HEK293 (cell line): ENCODE data around the gene ZNF284.

Source experiments
- GLIS2 ChIP-seq: fragments of 450-650 bp; formaldehyde crosslinking; IDR thresholded peaks from 2 replicates; pipeline ENCODE4 v1.5.1; 2016; ENCODE audit warnings: missing biosample characterization, missing genetic modification characterization
- HOXA7 ChIP-seq: sonication (generic); formaldehyde crosslinking; IDR thresholded peaks from 2 replicates; pipeline ENCODE4 v1.8.1; 2022; ENCODE audit warnings: missing genetic modification reagents, borderline replicate concordance
- HOXD13 ChIP-seq: sonication (generic); formaldehyde crosslinking; IDR thresholded peaks from 2 replicates; pipeline ENCODE4 v1.8.0; 2022; ENCODE audit warnings: missing genetic modification reagents, borderline replicate concordance
- KLF1 ChIP-seq: fragments of 450-650 bp; formaldehyde crosslinking; IDR thresholded peaks from 2 replicates; pipeline ENCODE4 v1.5.1; 2016; ENCODE audit warnings: missing biosample characterization, missing genetic modification characterization
- KLF16 ChIP-seq: fragments of 450-650 bp; formaldehyde crosslinking; IDR thresholded peaks from 2 replicates; pipeline ENCODE4 v1.5.1; 2017; ENCODE audit warnings: missing biosample characterization, missing genetic modification characterization
- KLF7 ChIP-seq: fragments of 450-650 bp; formaldehyde crosslinking; IDR thresholded peaks from 2 replicates; pipeline ENCODE4 v1.5.1; 2016; ENCODE audit warnings: missing biosample characterization, missing genetic modification characterization, borderline replicate concordance
- MEIS1 ChIP-seq: sonication (generic); formaldehyde crosslinking; IDR thresholded peaks from 2 replicates; pipeline ENCODE4 v1.8.1; 2022; ENCODE audit warnings: missing genetic modification reagents, mild to moderate bottlenecking, borderline replicate concordance
- MZF1 ChIP-seq: fragments of 450-650 bp; formaldehyde crosslinking; IDR thresholded peaks from 2 replicates; pipeline ENCODE4 v1.5.1; 2017; ENCODE audit warnings: missing biosample characterization, missing genetic modification characterization, borderline replicate concordance
- WT1 ChIP-seq: fragments of 450-650 bp; formaldehyde crosslinking; IDR thresholded peaks from 2 replicates; pipeline ENCODE4 v1.5.1; 2016; ENCODE audit warnings: missing biosample characterization, missing genetic modification characterization
- ZBTB1 ChIP-seq: fragments of 450-650 bp; formaldehyde crosslinking; IDR thresholded peaks from 2 replicates; pipeline ENCODE4 v1.5.1; 2016; ENCODE audit warnings: missing biosample characterization, missing genetic modification characterization
- ZBTB20 ChIP-seq: fragments of 450-650 bp; formaldehyde crosslinking; IDR thresholded peaks from 2 replicates; pipeline ENCODE4 v1.5.1; 2016; ENCODE audit warnings: missing biosample characterization, missing genetic modification characterization
- ZFHX2 ChIP-seq: fragments of 450-650 bp; formaldehyde crosslinking; conservative IDR thresholded peaks from 2 replicates; pipeline ENCODE4 v1.5.1; 2016; ENCODE audit warnings: missing biosample characterization, missing genetic modification characterization
- ZIC2 ChIP-seq: fragments of 450-650 bp; formaldehyde crosslinking; IDR thresholded peaks from 2 replicates; pipeline ENCODE4 v1.5.1; 2016; ENCODE audit warnings: missing biosample characterization, missing genetic modification characterization
- ZNF16 ChIP-seq: fragments of 450-650 bp; formaldehyde crosslinking; IDR thresholded peaks from 2 replicates; pipeline ENCODE4 v1.5.1; 2016; ENCODE audit warnings: low read depth, missing biosample characterization, missing genetic modification characterization
- ZNF221 ChIP-seq: fragments of 450-650 bp; formaldehyde crosslinking; IDR thresholded peaks from 2 replicates; pipeline ENCODE4 v1.5.1; 2017; ENCODE audit warnings: missing biosample characterization, missing genetic modification characterization, borderline replicate concordance
- ZNF311 ChIP-seq: fragments of 450-650 bp; formaldehyde crosslinking; IDR thresholded peaks from 2 replicates; pipeline ENCODE4 v1.5.1; 2017; ENCODE audit warnings: missing biosample characterization, missing genetic modification characterization, borderline replicate concordance
- ZNF350 ChIP-seq: fragments of 450-650 bp; formaldehyde crosslinking; IDR thresholded peaks from 2 replicates; pipeline ENCODE4 v1.5.0; 2017; ENCODE audit warnings: missing biosample characterization, mild to moderate bottlenecking, missing genetic modification characterization
- ZNF560 ChIP-seq: fragments of 450-650 bp; formaldehyde crosslinking; IDR thresholded peaks from 2 replicates; pipeline ENCODE4 v1.5.1; 2017; ENCODE audit warnings: missing biosample characterization, missing genetic modification characterization, borderline replicate concordance
- ZNF571 ChIP-seq: fragments of 450-650 bp; formaldehyde crosslinking; IDR thresholded peaks from 2 replicates; pipeline ENCODE4 v1.5.0; 2017; ENCODE audit warnings: missing biosample characterization, missing genetic modification characterization
- ZNF596 ChIP-seq: fragments of 450-650 bp; IDR thresholded peaks from 2 replicates; pipeline ENCODE4 v1.5.0; 2018; ENCODE audit warnings: missing biosample characterization, mild to moderate bottlenecking, missing genetic modification characterization, moderate library complexity
- ZNF76 ChIP-seq: fragments of 450-650 bp; formaldehyde crosslinking; IDR thresholded peaks from 2 replicates; pipeline ENCODE4; 2016; ENCODE audit warnings: low read depth, missing biosample characterization, missing genetic modification characterization, borderline replicate concordance
- ZNF785 ChIP-seq: fragments of 450-650 bp; formaldehyde crosslinking; IDR thresholded peaks from 2 replicates; pipeline ENCODE4 v1.5.1; 2016; ENCODE audit warnings: missing biosample characterization, missing genetic modification characterization
- ZNF792 ChIP-seq: fragments of 450-650 bp; formaldehyde crosslinking; IDR thresholded peaks from 2 replicates; pipeline ENCODE4 v1.5.1; 2016; ENCODE audit warnings: missing biosample characterization, missing genetic modification characterization
- ZNF837 ChIP-seq: fragments of 450-650 bp; formaldehyde crosslinking; IDR thresholded peaks from 2 replicates; pipeline ENCODE4 v1.5.1; 2016; ENCODE audit warnings: missing biosample characterization, missing genetic modification characterization
- TF ChIP-seq, protein P1 (sequence below): fragments of 450-650 bp; formaldehyde crosslinking; IDR thresholded peaks from 2 replicates; pipeline ENCODE4 v1.5.1; 2017; ENCODE audit warnings: missing biosample characterization, mild to moderate bottlenecking, missing genetic modification characterization, moderate library complexity
- TF ChIP-seq, protein P2 (sequence below): fragments of 450-650 bp; formaldehyde crosslinking; conservative IDR thresholded peaks from 2 replicates; pipeline ENCODE4 v1.5.1; 2016; ENCODE audit warnings: low read depth, missing biosample characterization, missing genetic modification characterization
- TF ChIP-seq, protein P3 (sequence below): fragments of 450-650 bp; IDR thresholded peaks from 2 replicates; pipeline ENCODE4 v1.5.1; 2018; ENCODE audit warnings: missing biosample characterization, missing genetic modification characterization
- TF ChIP-seq, protein P4 (sequence below): IDR thresholded peaks from 2 replicates; pipeline ENCODE4 v1.6.1; 2011; ENCODE audit warnings: mild to moderate bottlenecking, low read depth, low read length, borderline replicate concordance
- TF ChIP-seq, protein P5 (sequence below): fragments of 450-650 bp; formaldehyde crosslinking; IDR thresholded peaks from 2 replicates; pipeline ENCODE4 v1.5.1; 2016; ENCODE audit warnings: missing biosample characterization, missing genetic modification characterization

ZNF284 gene

DNA sequence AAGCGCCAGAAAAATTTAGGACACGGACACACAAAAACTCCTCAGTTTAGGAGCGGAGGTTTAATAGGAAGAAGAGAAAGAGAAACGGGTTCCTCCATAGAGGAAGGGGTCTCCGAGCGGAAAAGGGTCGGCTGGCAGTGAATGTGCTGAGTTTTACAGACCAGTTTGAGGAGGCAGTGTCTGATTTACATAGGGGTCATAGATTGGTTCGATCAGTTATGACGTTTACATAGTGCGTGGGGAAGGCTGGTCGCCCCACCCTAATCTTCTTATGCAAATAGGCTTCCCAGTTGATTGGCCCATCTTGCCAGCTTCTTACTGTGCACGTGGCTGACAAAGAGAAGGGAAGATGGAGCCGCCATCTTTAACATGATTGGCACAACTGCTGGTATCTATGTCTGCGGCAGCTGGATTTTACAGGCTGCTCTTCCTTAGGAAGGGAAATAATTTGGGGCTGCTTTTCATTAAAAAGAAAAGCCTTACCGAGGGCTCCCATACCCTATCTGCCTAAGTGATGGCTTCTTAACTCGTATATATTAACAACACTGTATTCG is 40.0 kb downstream of the ZNF284 start (continued):
- TF ChIP-seq, protein P1, sequence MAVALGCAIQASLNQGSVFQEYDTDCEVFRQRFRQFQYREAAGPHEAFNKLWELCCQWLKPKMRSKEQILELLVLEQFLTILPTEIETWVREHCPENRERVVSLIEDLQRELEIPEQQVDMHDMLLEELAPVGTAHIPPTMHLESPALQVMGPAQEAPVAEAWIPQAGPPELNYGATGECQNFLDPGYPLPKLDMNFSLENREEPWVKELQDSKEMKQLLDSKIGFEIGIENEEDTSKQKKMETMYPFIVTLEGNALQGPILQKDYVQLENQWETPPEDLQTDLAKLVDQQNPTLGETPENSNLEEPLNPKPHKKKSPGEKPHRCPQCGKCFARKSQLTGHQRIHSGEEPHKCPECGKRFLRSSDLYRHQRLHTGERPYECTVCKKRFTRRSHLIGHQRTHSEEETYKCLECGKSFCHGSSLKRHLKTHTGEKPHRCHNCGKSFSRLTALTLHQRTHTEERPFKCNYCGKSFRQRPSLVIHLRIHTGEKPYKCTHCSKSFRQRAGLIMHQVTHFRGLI (tag by site-specific recombination): no peak
- TF ChIP-seq, protein P2, sequence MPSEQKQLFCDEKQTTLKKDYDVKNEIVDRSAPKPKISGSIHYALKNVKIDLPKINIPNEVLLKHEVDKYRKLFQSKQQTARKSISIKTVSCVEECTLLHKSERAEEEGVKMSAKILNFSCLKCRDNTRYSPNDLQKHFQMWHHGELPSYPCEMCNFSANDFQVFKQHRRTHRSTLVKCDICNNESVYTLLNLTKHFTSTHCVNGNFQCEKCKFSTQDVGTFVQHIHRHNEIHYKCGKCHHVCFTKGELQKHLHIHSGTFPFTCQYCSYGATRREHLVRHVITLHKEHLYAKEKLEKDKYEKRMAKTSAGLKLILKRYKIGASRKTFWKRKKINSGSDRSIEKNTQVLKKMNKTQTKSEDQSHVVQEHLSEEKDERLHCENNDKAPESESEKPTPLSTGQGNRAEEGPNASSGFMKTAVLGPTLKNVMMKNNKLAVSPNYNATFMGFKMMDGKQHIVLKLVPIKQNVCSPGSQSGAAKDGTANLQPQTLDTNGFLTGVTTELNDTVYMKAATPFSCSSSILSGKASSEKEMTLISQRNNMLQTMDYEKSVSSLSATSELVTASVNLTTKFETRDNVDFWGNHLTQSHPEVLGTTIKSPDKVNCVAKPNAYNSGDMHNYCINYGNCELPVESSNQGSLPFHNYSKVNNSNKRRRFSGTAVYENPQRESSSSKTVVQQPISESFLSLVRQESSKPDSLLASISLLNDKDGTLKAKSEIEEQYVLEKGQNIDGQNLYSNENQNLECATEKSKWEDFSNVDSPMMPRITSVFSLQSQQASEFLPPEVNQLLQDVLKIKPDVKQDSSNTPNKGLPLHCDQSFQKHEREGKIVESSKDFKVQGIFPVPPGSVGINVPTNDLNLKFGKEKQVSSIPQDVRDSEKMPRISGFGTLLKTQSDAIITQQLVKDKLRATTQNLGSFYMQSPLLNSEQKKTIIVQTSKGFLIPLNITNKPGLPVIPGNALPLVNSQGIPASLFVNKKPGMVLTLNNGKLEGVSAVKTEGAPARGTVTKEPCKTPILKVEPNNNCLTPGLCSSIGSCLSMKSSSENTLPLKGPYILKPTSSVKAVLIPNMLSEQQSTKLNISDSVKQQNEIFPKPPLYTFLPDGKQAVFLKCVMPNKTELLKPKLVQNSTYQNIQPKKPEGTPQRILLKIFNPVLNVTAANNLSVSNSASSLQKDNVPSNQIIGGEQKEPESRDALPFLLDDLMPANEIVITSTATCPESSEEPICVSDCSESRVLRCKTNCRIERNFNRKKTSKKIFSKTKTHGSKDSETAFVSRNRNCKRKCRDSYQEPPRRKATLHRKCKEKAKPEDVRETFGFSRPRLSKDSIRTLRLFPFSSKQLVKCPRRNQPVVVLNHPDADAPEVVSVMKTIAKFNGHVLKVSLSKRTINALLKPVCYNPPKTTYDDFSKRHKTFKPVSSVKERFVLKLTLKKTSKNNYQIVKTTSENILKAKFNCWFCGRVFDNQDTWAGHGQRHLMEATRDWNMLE (tag by site-specific recombination): 0 out of 2 replicates have a peak, but pooled peaks have one; percentile 42
- TF ChIP-seq MEIS1 (CRISPR knock-in tag): no peak
- no peak for TF ChIP-seq HOXA7 (CRISPR knock-in tag)
- TF ChIP-seq ZNF837 (tag by site-specific recombination): no peak; the same call in 1 of the 2 replicates
- no peak for TF ChIP-seq HOXD13
- TF ChIP-seq ZNF792 (tag by site-specific recombination): no peak
- 0 out of 2 replicates have a peak, but pooled peaks have one; percentile 14 for TF ChIP-seq ZNF785
- no peak for TF ChIP-seq WT1
- TF ChIP-seq ZNF16: no peak
- no peak for TF ChIP-seq ZIC2 (tag by site-specific recombination)
- TF ChIP-seq GLIS2 (tag by site-specific recombination): no peak
- no peak for TF ChIP-seq ZNF560 (tag by site-specific recombination)
- no peak; the same call in 1 of the 2 replicates for TF ChIP-seq ZBTB20 (tag by site-specific recombination)
- TF ChIP-seq ZNF221 (tag by site-specific recombination): no peak
- no peak for TF ChIP-seq ZNF571
- no peak for TF ChIP-seq ZNF596 (tag by site-specific recombination)
- TF ChIP-seq, protein P3, sequence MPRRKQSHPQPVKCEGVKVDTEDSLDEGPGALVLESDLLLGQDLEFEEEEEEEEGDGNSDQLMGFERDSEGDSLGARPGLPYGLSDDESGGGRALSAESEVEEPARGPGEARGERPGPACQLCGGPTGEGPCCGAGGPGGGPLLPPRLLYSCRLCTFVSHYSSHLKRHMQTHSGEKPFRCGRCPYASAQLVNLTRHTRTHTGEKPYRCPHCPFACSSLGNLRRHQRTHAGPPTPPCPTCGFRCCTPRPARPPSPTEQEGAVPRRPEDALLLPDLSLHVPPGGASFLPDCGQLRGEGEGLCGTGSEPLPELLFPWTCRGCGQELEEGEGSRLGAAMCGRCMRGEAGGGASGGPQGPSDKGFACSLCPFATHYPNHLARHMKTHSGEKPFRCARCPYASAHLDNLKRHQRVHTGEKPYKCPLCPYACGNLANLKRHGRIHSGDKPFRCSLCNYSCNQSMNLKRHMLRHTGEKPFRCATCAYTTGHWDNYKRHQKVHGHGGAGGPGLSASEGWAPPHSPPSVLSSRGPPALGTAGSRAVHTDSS (tag by site-specific recombination): no peak
- TF ChIP-seq, protein P4, sequence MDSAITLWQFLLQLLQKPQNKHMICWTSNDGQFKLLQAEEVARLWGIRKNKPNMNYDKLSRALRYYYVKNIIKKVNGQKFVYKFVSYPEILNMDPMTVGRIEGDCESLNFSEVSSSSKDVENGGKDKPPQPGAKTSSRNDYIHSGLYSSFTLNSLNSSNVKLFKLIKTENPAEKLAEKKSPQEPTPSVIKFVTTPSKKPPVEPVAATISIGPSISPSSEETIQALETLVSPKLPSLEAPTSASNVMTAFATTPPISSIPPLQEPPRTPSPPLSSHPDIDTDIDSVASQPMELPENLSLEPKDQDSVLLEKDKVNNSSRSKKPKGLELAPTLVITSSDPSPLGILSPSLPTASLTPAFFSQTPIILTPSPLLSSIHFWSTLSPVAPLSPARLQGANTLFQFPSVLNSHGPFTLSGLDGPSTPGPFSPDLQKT: no peak
- no peak for TF ChIP-seq MZF1 (tag by site-specific recombination)
- TF ChIP-seq ZNF350 (tag by site-specific recombination): no peak
- no peak for TF ChIP-seq ZFHX2 (tag by site-specific recombination)
- TF ChIP-seq ZNF76: no peak
- TF ChIP-seq KLF7 (tag by site-specific recombination): no peak; the same call in 1 of the 2 replicates
- TF ChIP-seq KLF16: peak; percentile 14; the same call in 1 of the 2 replicates
- TF ChIP-seq, protein P5, sequence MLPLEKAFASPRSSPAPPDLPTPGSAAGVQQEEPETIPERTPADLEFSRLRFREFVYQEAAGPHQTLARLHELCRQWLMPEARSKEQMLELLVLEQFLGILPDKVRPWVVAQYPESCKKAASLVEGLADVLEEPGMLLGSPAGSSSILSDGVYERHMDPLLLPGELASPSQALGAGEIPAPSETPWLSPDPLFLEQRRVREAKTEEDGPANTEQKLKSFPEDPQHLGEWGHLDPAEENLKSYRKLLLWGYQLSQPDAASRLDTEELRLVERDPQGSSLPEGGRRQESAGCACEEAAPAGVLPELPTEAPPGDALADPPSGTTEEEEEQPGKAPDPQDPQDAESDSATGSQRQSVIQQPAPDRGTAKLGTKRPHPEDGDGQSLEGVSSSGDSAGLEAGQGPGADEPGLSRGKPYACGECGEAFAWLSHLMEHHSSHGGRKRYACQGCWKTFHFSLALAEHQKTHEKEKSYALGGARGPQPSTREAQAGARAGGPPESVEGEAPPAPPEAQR (tag by site-specific recombination): no peak
- TF ChIP-seq ZBTB1: no peak
- no peak for TF ChIP-seq KLF1
- TF ChIP-seq ZNF311 (tag by site-specific recombination): no peak
